ENCODE data around the gene CCDC50. TPM values are rescaled to one million over a fixed set of nuclear protein-coding genes. Genes with fewer than 3 reads are reported as not detected.

The CCDC50 gene
- total RNA-seq, 1 experiment from 2014 or later = 106 TPM

- H3K79me2 ChIP-seq (ENCODE audit: low read depth) = peaks cover 41% of the 10 kb centered on the region
- peak overlapping the region; percentile 92 for H2AFZ ChIP-seq
- H3K9me3 ChIP-seq (ENCODE audit: insufficient read depth, low read depth) = no peaks in the 10 kb centered on the region
- DNase-seq = peak in 1 of 2 experiments; percentile 42
- H4K20me1 ChIP-seq (ENCODE audit: insufficient read depth) = no peaks in the 10 kb centered on the region
- no peaks in the 10 kb centered on the region for H3K9me2 ChIP-seq (ENCODE audit: insufficient read depth)
- H3K4me2 ChIP-seq = peak overlapping the region; percentile 96
- TF ChIP-seq EZH2 (IDR thresholded peaks at IDR 0.05; ENCODE audit: low read depth) = no peak
- TF ChIP-seq, protein P1, sequence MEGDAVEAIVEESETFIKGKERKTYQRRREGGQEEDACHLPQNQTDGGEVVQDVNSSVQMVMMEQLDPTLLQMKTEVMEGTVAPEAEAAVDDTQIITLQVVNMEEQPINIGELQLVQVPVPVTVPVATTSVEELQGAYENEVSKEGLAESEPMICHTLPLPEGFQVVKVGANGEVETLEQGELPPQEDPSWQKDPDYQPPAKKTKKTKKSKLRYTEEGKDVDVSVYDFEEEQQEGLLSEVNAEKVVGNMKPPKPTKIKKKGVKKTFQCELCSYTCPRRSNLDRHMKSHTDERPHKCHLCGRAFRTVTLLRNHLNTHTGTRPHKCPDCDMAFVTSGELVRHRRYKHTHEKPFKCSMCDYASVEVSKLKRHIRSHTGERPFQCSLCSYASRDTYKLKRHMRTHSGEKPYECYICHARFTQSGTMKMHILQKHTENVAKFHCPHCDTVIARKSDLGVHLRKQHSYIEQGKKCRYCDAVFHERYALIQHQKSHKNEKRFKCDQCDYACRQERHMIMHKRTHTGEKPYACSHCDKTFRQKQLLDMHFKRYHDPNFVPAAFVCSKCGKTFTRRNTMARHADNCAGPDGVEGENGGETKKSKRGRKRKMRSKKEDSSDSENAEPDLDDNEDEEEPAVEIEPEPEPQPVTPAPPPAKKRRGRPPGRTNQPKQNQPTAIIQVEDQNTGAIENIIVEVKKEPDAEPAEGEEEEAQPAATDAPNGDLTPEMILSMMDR (conservative IDR thresholded peaks at IDR 0.05) = no peak
- H3F3A ChIP-seq (ENCODE audit: insufficient read depth, low read depth) = peaks cover 28% of the 10 kb centered on the region
- H3K36me3 ChIP-seq (ENCODE audit: low read depth) = peaks cover 5% of the 10 kb centered on the region; the same call in 1 of the 2 replicates
- ChIA-PET CTCF (interaction anchor here (0.8 to 1.2 kb wide), 2 partner anchors 83 to 1187 kb away, joined by 3 to 4 read pairs; no protein-coding TSS in a partner anchor), POLR2A (ENCODE audit: unreplicated experiment) (interaction anchor here (0.7 kb wide), 2 partner anchors 54 to 466 kb away, joined by 4 read pairs; partner anchors contain the start of gene GMNC)
- TSS peak; percentile 60 for BruUV-seq (replicated peaks)
- no peaks in the 10 kb centered on the region for H3K27me3 ChIP-seq (ENCODE audit: insufficient read depth, low read depth)
- intact Hi-C loops (cut with micrococcal nuclease; ENCODE audit: unreplicated experiment) = no loop called here
- peaks cover 34% of the 10 kb centered on the region for H3K4me1 ChIP-seq (replicated peaks; ENCODE audit: insufficient read depth)
- peak overlapping the region; percentile 78 for H3K27ac ChIP-seq
- peak overlapping the region; percentile 85 for H3K4me3 ChIP-seq
These were observed 722 bp upstream of the CCDC50 start for GRCh38 chr3:191328383-191328961.

- no peaks in the 10 kb centered on the region for H3K27me3 ChIP-seq (ENCODE audit: insufficient read depth, low read depth)
- H3K4me3 ChIP-seq = peak within 1 kb of the TSS; percentile 85
- H3K4me1 ChIP-seq (replicated peaks; ENCODE audit: insufficient read depth) = peaks cover 34% of the 10 kb centered on the region
- no TSS peak for BruUV-seq (replicated peaks)
- H3K9me3 ChIP-seq (ENCODE audit: insufficient read depth, low read depth) = no peaks in the 10 kb centered on the region
- H3K4me2 ChIP-seq = peak within 1 kb of the TSS; percentile 96
- no peaks in the 10 kb centered on the region for H3K9me2 ChIP-seq (ENCODE audit: insufficient read depth)
- intact Hi-C loops (cut with micrococcal nuclease; ENCODE audit: unreplicated experiment) = loop anchor here (1.0 to 2.0 kb wide), 4 partner anchors 30 to 92 kb away; no protein-coding TSS in a partner anchor
- ChIA-PET CTCF (no interaction called here), POLR2A (ENCODE audit: unreplicated experiment) (interaction anchor here (0.6 kb wide), 1 partner anchor 92 kb away, joined by 8 read pairs; no protein-coding TSS in a partner anchor)
- H3F3A ChIP-seq (ENCODE audit: insufficient read depth, low read depth) = peaks cover 28% of the 10 kb centered on the region
- peak; percentile 62 to 63 for DNase-seq
- TF ChIP-seq EZH2 (IDR thresholded peaks at IDR 0.05; ENCODE audit: low read depth) = no peak
- TF ChIP-seq, protein P1 (conservative IDR thresholded peaks at IDR 0.05) = no peak
- peak within 1 kb of the TSS; percentile 78 for H3K27ac ChIP-seq
- H4K20me1 ChIP-seq (ENCODE audit: insufficient read depth) = no peaks in the 10 kb centered on the region
- peak within 1 kb of the TSS; percentile 92 for H2AFZ ChIP-seq
- H3K36me3 ChIP-seq (ENCODE audit: low read depth) = peaks cover 9% of the 10 kb centered on the region
- peaks cover 55% of the 10 kb centered on the region for H3K79me2 ChIP-seq (ENCODE audit: low read depth)
These were observed 698 bp downstream of the CCDC50 start, which contains the start of gene UTS2B for GRCh38 chr3:191329654-191330529. UTS2B (minus strand) TSS chr3:191330526; CDS start chr3:191282189, 48,337 bp downstream.

DNA sequence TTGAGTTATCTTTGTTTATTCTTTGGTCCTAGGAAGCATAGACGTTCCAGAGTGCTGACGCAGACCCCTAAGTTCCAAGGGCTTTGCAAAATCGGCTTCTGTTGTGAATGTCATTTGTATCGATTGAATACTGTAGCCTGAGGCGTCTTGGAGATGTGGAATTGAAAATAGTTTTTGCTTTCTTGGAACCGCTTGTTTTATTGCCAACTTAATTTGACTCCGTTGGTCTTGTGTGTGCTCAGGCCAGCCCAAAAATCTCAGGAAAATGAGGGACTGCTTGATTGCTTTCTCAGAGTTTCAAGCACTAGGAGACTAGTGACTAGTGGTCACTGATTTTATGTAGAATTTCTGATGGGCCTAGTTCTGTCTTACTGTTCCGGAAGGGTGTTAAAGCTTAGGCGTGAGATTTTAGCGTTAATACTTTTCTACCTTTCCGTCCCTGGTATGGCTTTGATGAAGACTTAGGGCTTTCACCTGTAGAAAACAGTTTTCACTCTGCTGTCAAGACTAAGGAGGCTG is 1.4 kb downstream of the CCDC50 start:
- peak; percentile 32 to 83 for DNase-seq

More for the DNA sequence above, 1.4 kb downstream of the CCDC50 start:
- TSS peak; percentile 53 for BruUV-seq (replicated peaks)
- Histone ChIP-seq H4K20me1 (ENCODE audit: insufficient read depth) (no peaks in the 10 kb centered on the region), H3K9me3 (ENCODE audit: insufficient read depth, low read depth) (no peaks in the 10 kb centered on the region), H3F3A (ENCODE audit: insufficient read depth, low read depth) (peaks cover 28% of the 10 kb centered on the region), H3K4me1 (replicated peaks; ENCODE audit: insufficient read depth) (peaks cover 34% of the 10 kb centered on the region), H2AFZ (peak overlapping the region; percentile 92), H3K36me3 (ENCODE audit: low read depth) (peaks cover 14% of the 10 kb centered on the region), H3K4me2 (peak overlapping the region; percentile 96), H3K9me2 (ENCODE audit: insufficient read depth) (no peaks in the 10 kb centered on the region), H3K27ac (peak overlapping the region; percentile 78), H3K27me3 (ENCODE audit: insufficient read depth, low read depth) (no peaks in the 10 kb centered on the region), H3K79me2 (ENCODE audit: low read depth) (peaks cover 62% of the 10 kb centered on the region), H3K4me3 (peak overlapping the region; percentile 85)
- CTCF ChIA-PET = no interaction called here
- intact Hi-C loops (cut with micrococcal nuclease; ENCODE audit: unreplicated experiment) = loop anchor here (1.0 to 2.0 kb wide), 3 partner anchors 30 to 84 kb away; no protein-coding TSS in a partner anchor
- no peak for TF ChIP-seq EZH2 (IDR thresholded peaks at IDR 0.05; ENCODE audit: low read depth)
- TF ChIP-seq, protein P1 (conservative IDR thresholded peaks at IDR 0.05) = no peak
- POLR2A ChIA-PET (ENCODE audit: unreplicated experiment) = interaction anchor here (0.6 kb wide), 1 partner anchor 92 kb away, joined by 8 read pairs; no protein-coding TSS in a partner anchor

All from PC-9 (cell line).